KMS-11 (cell line): ENCODE results near the gene NDUFB11.

ENCODE experiments used
- H2AFZ ChIP-seq: fragments of 200-600 bp; sonication (generic); 2 replicates; pipeline ENCODE4 v1.6.1; 2016; ENCODE audit warnings: antibody characterized with exemption, mixed run types, low read depth
- H3K27ac ChIP-seq: fragments of 200-600 bp; sonication (generic); 2 replicates; pipeline ENCODE4 v1.6.1; 2016; ENCODE audit warnings: mild to moderate bottlenecking, mixed run types
- H3K27me3 ChIP-seq: fragments of 200-600 bp; sonication (generic); 2 replicates; pipeline ENCODE4 v1.6.1; 2017; ENCODE audit warnings: mild to moderate bottlenecking, low read depth, mixed run types, moderate library complexity; ENCODE audit not compliant: insufficient read depth
- H3K36me3 ChIP-seq: fragments of 200-600 bp; sonication (generic); 2 replicates; pipeline ENCODE4 v1.6.1; 2017; ENCODE audit warnings: mild to moderate bottlenecking, mixed run types; ENCODE audit not compliant: insufficient read depth
- H3K4me1 ChIP-seq: fragments of 200-600 bp; sonication (generic); 2 replicates; pipeline ENCODE4 v1.6.1; 2016; ENCODE audit warnings: mild to moderate bottlenecking, low read depth, mixed run types; ENCODE audit not compliant: poor library complexity, severe bottlenecking
- H3K4me2 ChIP-seq: fragments of 200-600 bp; sonication (generic); 2 replicates; pipeline ENCODE4 v1.7.0; 2016; ENCODE audit warnings: mild to moderate bottlenecking, mixed run types
- H3K4me3 ChIP-seq: fragments of 200-600 bp; sonication (generic); IDR thresholded peaks from 2 replicates; pipeline ENCODE4 v1.6.1; 2017; ENCODE audit warnings: low read depth, low read length, mixed read lengths; ENCODE audit not compliant: insufficient read depth
- H3K79me2 ChIP-seq: fragments of 200-600 bp; sonication (generic); 2 replicates; pipeline ENCODE4 v1.6.1; 2016; ENCODE audit warnings: low read depth, mixed run types; ENCODE audit not compliant: insufficient read depth
- H3K9ac ChIP-seq: fragments of 200-600 bp; sonication (generic); 2 replicates; pipeline ENCODE4 v1.6.1; 2016; ENCODE audit warnings: mild to moderate bottlenecking, mixed run types
- H4K20me1 ChIP-seq: fragments of 200-600 bp; sonication (generic); 2 replicates; pipeline ENCODE4 v1.6.1; 2016; ENCODE audit warnings: mild to moderate bottlenecking, mixed run types; ENCODE audit not compliant: insufficient read depth
- CTCF ChIP-seq: fragments of 200-600 bp; sonication (generic); conservative IDR thresholded peaks from 2 replicates; pipeline ENCODE4 v1.6.1; 2017; ENCODE audit warnings: low read depth, mild to moderate bottlenecking, antibody characterized with exemption, low read length, moderate library complexity, mixed read lengths

Gene NDUFB11

DNA sequence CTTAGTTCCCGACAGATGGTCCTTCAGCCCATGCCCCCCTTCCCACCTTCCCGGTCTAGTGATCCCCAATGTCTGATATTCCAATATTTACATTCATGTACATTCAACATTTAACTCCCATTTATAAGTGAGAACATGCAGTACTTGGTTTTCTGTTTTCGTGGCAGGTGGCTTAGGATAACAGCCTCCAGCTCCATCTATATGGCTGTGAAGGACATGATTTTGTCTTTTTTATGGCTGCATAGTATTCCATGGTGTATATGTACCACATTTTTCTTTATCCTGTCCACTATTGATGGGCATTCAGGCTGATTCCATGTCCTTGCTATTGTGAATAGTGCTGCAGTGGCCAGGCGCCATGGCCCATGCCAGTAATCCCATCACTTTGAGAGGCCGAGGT is 14.3 kb upstream of the NDUFB11 start:
- H3K9ac ChIP-seq, result no peak overlapping the region
- no peaks in the 10 kb centered on the region for H3K4me1 ChIP-seq
- no peaks in the 10 kb centered on the region for H4K20me1 ChIP-seq
- H3K27me3 ChIP-seq, result no peaks in the 10 kb centered on the region
- no peaks in the 10 kb centered on the region for H3K36me3 ChIP-seq
- H3K4me2 ChIP-seq, result no peak overlapping the region
- no peak overlapping the region for H3K27ac ChIP-seq
- no peaks in the 10 kb centered on the region for H3K79me2 ChIP-seq
- no peak overlapping the region for H2AFZ ChIP-seq
- TF ChIP-seq CTCF, result no peak
- H3K4me3 ChIP-seq, result no peak overlapping the region

GRCh38 chrX:47158131-47158530 is 13.6 kb upstream of the NDUFB11 start:
- no peaks in the 10 kb centered on the region for H3K36me3 ChIP-seq
- no peak overlapping the region for H2AFZ ChIP-seq
- no peaks in the 10 kb centered on the region for H3K4me1 ChIP-seq
- no peak overlapping the region for H3K4me2 ChIP-seq
- no peak overlapping the region for H3K4me3 ChIP-seq
- H3K27ac ChIP-seq, result no peak overlapping the region
- H3K9ac ChIP-seq, result no peak overlapping the region
- H4K20me1 ChIP-seq, result no peaks in the 10 kb centered on the region
- TF ChIP-seq CTCF, result no peak
- no peaks in the 10 kb centered on the region for H3K79me2 ChIP-seq
- H3K27me3 ChIP-seq, result no peaks in the 10 kb centered on the region

DNA sequence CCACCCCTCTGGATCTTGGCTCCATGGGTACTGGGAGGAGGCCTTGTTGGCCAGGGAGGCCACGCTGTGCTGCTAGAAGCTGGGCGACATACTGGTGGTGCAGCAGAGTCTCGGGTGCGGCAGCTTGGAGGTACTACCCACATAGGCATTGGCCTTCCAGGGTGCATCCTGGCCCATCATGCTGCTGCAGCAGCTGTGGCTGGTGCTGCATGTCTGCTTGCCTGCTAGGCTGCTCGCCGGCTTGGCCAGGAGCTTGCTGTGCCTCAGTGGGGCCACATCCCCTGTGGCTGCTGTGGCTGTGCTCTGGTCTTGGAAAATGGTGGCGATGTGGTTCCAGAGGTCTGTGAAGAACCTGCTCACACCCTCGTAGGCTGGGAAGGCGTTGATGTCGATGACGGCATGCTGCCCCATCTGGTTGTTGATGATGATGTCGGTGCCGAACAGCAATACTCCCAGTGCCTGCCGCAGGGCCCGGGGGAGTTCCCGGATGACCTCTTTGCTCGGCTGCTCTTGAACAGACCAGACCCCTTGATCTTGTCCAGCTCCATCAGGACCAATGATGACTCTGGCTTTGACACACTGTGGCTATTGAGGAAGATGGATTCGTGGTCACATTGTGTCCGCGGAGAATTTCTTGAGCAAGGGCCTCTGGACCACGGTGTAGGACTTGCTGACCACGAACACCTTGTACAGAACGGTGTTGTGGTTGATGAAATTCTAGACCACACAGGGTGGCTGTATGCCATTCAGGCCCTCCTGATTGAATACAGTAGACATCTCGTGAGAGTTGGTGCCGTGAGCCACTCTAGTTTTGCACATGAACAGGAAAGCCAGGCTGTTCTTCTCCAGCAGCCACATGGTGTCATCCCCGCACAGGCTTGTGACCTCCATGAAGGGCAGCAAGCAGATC is 12.4 kb upstream of the NDUFB11 start:
- H3K36me3 ChIP-seq, result no peaks in the 10 kb centered on the region
- no peaks in the 10 kb centered on the region for H4K20me1 ChIP-seq

DNA sequence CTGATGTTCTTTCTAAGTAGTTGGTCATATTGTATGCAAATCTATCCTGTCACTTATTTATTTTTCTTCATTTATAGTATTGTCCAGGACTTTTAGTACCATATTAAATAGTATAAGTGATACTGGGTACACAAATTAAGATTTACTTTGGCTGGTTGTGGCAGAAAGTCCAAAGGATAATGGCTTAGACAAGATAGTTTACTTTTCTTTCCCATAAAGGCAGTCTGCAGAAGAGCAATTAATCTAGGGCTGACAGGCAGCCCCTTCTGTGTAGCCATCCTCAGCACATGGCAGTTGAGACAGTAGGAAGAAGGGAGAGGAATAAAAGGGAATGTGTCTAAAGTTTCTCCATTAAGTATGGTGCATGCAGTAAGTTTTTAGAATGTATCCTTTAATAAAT is 6.9 kb upstream of the NDUFB11 start:
- H3K79me2 ChIP-seq, result peaks cover 46% of the 10 kb centered on the region
- TF ChIP-seq CTCF, result no peak
- no peak overlapping the region for H3K4me3 ChIP-seq
- peaks cover 8% of the 10 kb centered on the region for H3K4me1 ChIP-seq
- H2AFZ ChIP-seq, result no peak overlapping the region
- no peak overlapping the region for H3K9ac ChIP-seq
- no peaks in the 10 kb centered on the region for H3K27me3 ChIP-seq
- H3K27ac ChIP-seq, result no peak overlapping the region
- H3K4me2 ChIP-seq, result no peak overlapping the region
- no peaks in the 10 kb centered on the region for H4K20me1 ChIP-seq
- H3K36me3 ChIP-seq, result no peaks in the 10 kb centered on the region

More for the DNA sequence above, 12.4 kb upstream of the NDUFB11 start:
- Histone ChIP-seq H3K4me1 (no peaks in the 10 kb centered on the region), H3K79me2 (no peaks in the 10 kb centered on the region), H3K9ac (no peak overlapping the region), H3K27me3 (no peaks in the 10 kb centered on the region), H3K4me3 (no peak overlapping the region), H2AFZ (no peak overlapping the region), H3K4me2 (no peak overlapping the region), H3K27ac (no peak overlapping the region)
- no peak for TF ChIP-seq CTCF
